Kidney (tissue), 14 donors: ENCODE data around the gene SORCS2. TPM values are rescaled to one million over a fixed set of nuclear protein-coding genes. Genes with fewer than 3 reads are reported as not detected.

Experiments used
- DNase-seq, 5 donors: peaks; one replicate each; pipeline ENCODE4 v3.0.0-alpha.2; 2013 to 2020
- FAIRE-seq: peaks from 2 replicates; lab custom pipeline; 2012; peaks lifted over from hg19 to GRCh38; lab: Jason Lieb, UNC
- H3K27ac ChIP-seq, 2 donors: one replicate each; pipeline ENCODE4 v1.7.0; 2013; ENCODE audit warnings: low read depth in 2 of 2, low read length in 2 of 2, inconsistent platforms in 1 of 2
- H3K27me3 ChIP-seq: one replicate; pipeline ENCODE4 v1.7.1; 2013; ENCODE audit warnings: low read length, inconsistent platforms; ENCODE audit not compliant: control insufficient read depth, insufficient read depth
- H3K36me3 ChIP-seq, 3 donors: one replicate each; pipeline versions ENCODE4 v1.7.0 to v1.7.1; 2013; ENCODE audit warnings: low read length in 3 of 3, control low read depth in 1 of 3, inconsistent platforms in 1 of 3; ENCODE audit not compliant: insufficient read depth in 3 of 3, control insufficient read depth in 2 of 3
- H3K4me1 ChIP-seq, 3 donors: one replicate each; pipeline versions ENCODE4 v1.7.0 to v1.7.1; 2013; ENCODE audit warnings: low read length in 3 of 3, inconsistent platforms in 1 of 3, low read depth in 1 of 3; ENCODE audit not compliant: control insufficient read depth in 2 of 3, insufficient read depth in 2 of 3
- H3K4me3 ChIP-seq, 3 donors: one replicate each; pipeline versions ENCODE4 v1.7.0 to v1.8.1; 2013; ENCODE audit warnings: low read length in 3 of 3, control low read depth in 1 of 3, inconsistent platforms in 1 of 3
- H3K9ac ChIP-seq, 3 donors: one replicate each; pipeline versions ENCODE4 v1.7.0 to v1.7.1; 2013; ENCODE audit warnings: low read length in 3 of 3, control low read depth in 1 of 3, inconsistent platforms in 1 of 3
- H3K9me3 ChIP-seq, 3 donors: one replicate each; pipeline versions ENCODE4 v1.7.0 to v1.7.1; 2013; ENCODE audit warnings: low read length in 3 of 3, control low read depth in 1 of 3, inconsistent platforms in 1 of 3; ENCODE audit not compliant: control insufficient read depth in 2 of 3, insufficient read depth in 1 of 3
- CTCF ChIP-seq: IDR thresholded peaks from 3 replicates; pipeline ENCODE4 v1.5.1; 2012; ENCODE audit warnings: mild to moderate bottlenecking, moderate library complexity, borderline replicate concordance; ENCODE audit not compliant: insufficient read depth; ENCODE audit errors: extremely low read depth
- intact Hi-C: fragments of 100-400 bp; cut with DNase I; formaldehyde crosslinking; loops from one replicate; pipeline ENCODE4 v1.11.1; 2022
- polyA plus RNA-seq: library from polyadenylated mRNA; stranded (reverse); fragments of 350-450 nt; fragmentation: Illumina TruSeq; extraction: RNeasy Lipid Tissue Mini Kit (QIAGEN cat#74804); gene quantifications from one replicate; pipeline ENCODE4 v1.2.3, GENCODE V29; 2014; ENCODE audit warnings: low read depth, low replicate concordance; ENCODE audit not compliant: insufficient read depth
- total RNA-seq: library from RNA; stranded (reverse); fragmentation: NEBNext Ultra II Directional; extraction: Animal tissue kit (Norgen Biotek cat#: 25700); gene quantifications from one replicate; pipeline ENCODE4 v1.2.1, GENCODE V29; 2021
- donor health status: control.
- donor health status: control.
- donor health status: control.
- donor health status: control.
- donor health status: control.
- donor health status: DM: yes; HTN: yes; CAD: no.
- donor health status: Normal renal cell carcinoma (clear cell type).

Gene SORCS2
- total and polyA plus RNA-seq, 2 donors from 2014 or later, result 6.1 to 9.1 TPM

GRCh38 chr4:7549866-7550265 is 357.5 kb downstream of the SORCS2 start:
- Histone ChIP-seq H3K4me3 (no peak overlapping the region), H3K27me3 (no peaks in the 10 kb centered on the region), H3K4me1 (no peaks in the 10 kb centered on the region), H3K9me3 (peaks cover 0 to 19% (median 3%) of the 10 kb centered on the region in 3 donors), H3K36me3 (no peaks in the 10 kb centered on the region), H3K27ac (no peak overlapping the region), H3K9ac (no peak overlapping the region)
- FAIRE-seq, result no peak
- intact Hi-C loops, result no loop called here
- peak in 1 of 5 donors; percentile 17 for DNase-seq
- no peak for TF ChIP-seq CTCF

- Histone ChIP-seq H3K9ac (no peak overlapping the region), H3K4me1 (no peaks in the 10 kb centered on the region), H3K4me3 (no peak overlapping the region), H3K36me3 (no peaks in the 10 kb centered on the region), H3K27ac (no peak overlapping the region), H3K9me3 (peaks cover 0 to 17% (median 3%) of the 10 kb centered on the region in 3 donors), H3K27me3 (no peaks in the 10 kb centered on the region)
- DNase-seq, result peak in 1 of 5 donors; percentile 61
- no peak for TF ChIP-seq CTCF
- intact Hi-C loops, result no loop called here
- no peak for FAIRE-seq
Observed at GRCh38 chr4:7552466-7552865, 360.1 kb downstream of the SORCS2 start.

- Histone ChIP-seq H3K36me3 (no peaks in the 10 kb centered on the region), H3K9ac (no peak overlapping the region), H3K4me1 (no peaks in the 10 kb centered on the region), H3K27ac (no peak overlapping the region), H3K9me3 (peaks cover 0 to 17% (median 3%) of the 10 kb centered on the region in 3 donors), H3K4me3 (no peak overlapping the region), H3K27me3 (no peaks in the 10 kb centered on the region)
- DNase-seq, result peak in 1 of 5 donors; percentile 7
- TF ChIP-seq CTCF, result no peak
- FAIRE-seq, result no peak
- intact Hi-C loops, result no loop called here
Observed at GRCh38 chr4:7553280-7553679, 360.9 kb downstream of the SORCS2 start.

- TF ChIP-seq CTCF, result no peak
- H3K4me1 ChIP-seq, result no peaks in the 10 kb centered on the region
- no peaks in the 10 kb centered on the region for H3K36me3 ChIP-seq
- H3K9me3 ChIP-seq, result peaks cover 0 to 17% (median 3%) of the 10 kb centered on the region in 3 donors
- H3K9ac ChIP-seq, result no peak overlapping the region
- intact Hi-C loops, result no loop called here
- no peak overlapping the region for H3K27ac ChIP-seq
- H3K27me3 ChIP-seq, result no peaks in the 10 kb centered on the region
- FAIRE-seq (no peak), DNase-seq (no peak)
- H3K4me3 ChIP-seq, result no peak overlapping the region
Observed at GRCh38 chr4:7554905-7555304, 362.6 kb downstream of the SORCS2 start.
